Central memory CD8-positive, alpha-beta T cell (primary cell): ENCODE results near the gene YIF1A.
"Not testable (repeated sequence)": the region's sequence is repeated elsewhere in the genome, so short reads cannot be mapped to it uniquely, and the experiment has no call there.

Experiments used
- ATAC-seq: fragments of 150-1000 bp; cut with Tn5 transposase; replicated peaks from 2 replicates; pipeline ENCODE4 v1.10.0; 2022; ENCODE audit warnings: mild to moderate bottlenecking, moderate FRiP score, moderate number of reproducible peaks; ENCODE audit not compliant: poor library complexity, severe bottlenecking; ENCODE audit errors: extremely low read depth
- DNase-seq, 2 donors: peaks; one replicate each; pipeline ENCODE4 v3.0.0; 2021; ENCODE audit warnings: low spot score in 2 of 2
- H3K27ac Mint-ChIP-seq: one replicate; pipeline ENCODE4 v1.8.0; 2022; ENCODE audit warnings: low read depth, mild to moderate bottlenecking, moderate library complexity, mixed read lengths
- H3K27me3 Mint-ChIP-seq: one replicate; pipeline ENCODE4 v1.8.0; 2022; ENCODE audit warnings: mixed read lengths
- H3K36me3 Mint-ChIP-seq: one replicate; pipeline ENCODE4 v1.8.0; 2022; ENCODE audit warnings: mild to moderate bottlenecking, moderate library complexity, mixed read lengths; ENCODE audit not compliant: insufficient read depth
- H3K4me1 Mint-ChIP-seq: one replicate; pipeline ENCODE4 v1.8.0; 2022; ENCODE audit warnings: mixed read lengths
- H3K4me3 Mint-ChIP-seq: one replicate; pipeline ENCODE4 v1.8.0; 2022; ENCODE audit warnings: mild to moderate bottlenecking, moderate library complexity, mixed read lengths
- H3K9me3 Mint-ChIP-seq: one replicate; pipeline ENCODE4 v1.8.0; 2022; ENCODE audit warnings: mixed read lengths

YIF1A gene

GRCh38 chr11:66330931-66331330, 42.0 kb upstream of the YIF1A start:
- H3K4me1 Mint-ChIP-seq: peaks cover 21% of the 10 kb centered on the region
- H3K27ac Mint-ChIP-seq: no peak overlapping the region
- H3K27me3 Mint-ChIP-seq: no peaks in the 10 kb centered on the region
- peaks cover 10% of the 10 kb centered on the region for H3K36me3 Mint-ChIP-seq
- no peak for DNase-seq
- no peak for ATAC-seq
- no peak overlapping the region for H3K4me3 Mint-ChIP-seq
- H3K9me3 Mint-ChIP-seq: no peaks in the 10 kb centered on the region

- peaks cover 25% of the 10 kb centered on the region for H3K4me1 Mint-ChIP-seq
- peak overlapping the region; percentile 52 for H3K27ac Mint-ChIP-seq
- H3K4me3 Mint-ChIP-seq: no peak overlapping the region
- DNase-seq: no peak
- no peak for ATAC-seq
- H3K36me3 Mint-ChIP-seq: peaks cover 9% of the 10 kb centered on the region
- H3K27me3 Mint-ChIP-seq: no peaks in the 10 kb centered on the region
- no peaks in the 10 kb centered on the region for H3K9me3 Mint-ChIP-seq
These were observed 40.3 kb upstream of the YIF1A start for GRCh38 chr11:66329165-66329673.

- DNase-seq (peak; percentile 75 to 77), ATAC-seq (peak; percentile 75)
- no peaks in the 10 kb centered on the region for H3K27me3 Mint-ChIP-seq
- H3K9me3 Mint-ChIP-seq: no peaks in the 10 kb centered on the region
- peaks cover 9% of the 10 kb centered on the region for H3K36me3 Mint-ChIP-seq
- H3K4me1 Mint-ChIP-seq: peaks cover 25% of the 10 kb centered on the region
- peak overlapping the region; percentile 52 for H3K27ac Mint-ChIP-seq
- H3K4me3 Mint-ChIP-seq: peak overlapping the region; percentile 3
These were observed 39.6 kb upstream of the YIF1A start for GRCh38 chr11:66328302-66329144.

- peaks cover 25% of the 10 kb centered on the region for H3K4me1 Mint-ChIP-seq
- H3K9me3 Mint-ChIP-seq: no peaks in the 10 kb centered on the region
- ATAC-seq: peak; percentile 97
- H3K36me3 Mint-ChIP-seq: peaks cover 9% of the 10 kb centered on the region
- peak overlapping the region; percentile 3 for H3K4me3 Mint-ChIP-seq
- DNase-seq: peak in 1 of 2 donors; percentile 78
- H3K27me3 Mint-ChIP-seq: no peaks in the 10 kb centered on the region
- H3K27ac Mint-ChIP-seq: peak overlapping the region; percentile 52
These were observed 39.0 kb upstream of the YIF1A start for GRCh38 chr11:66328031-66328301.

GRCh38 chr11:66327171-66328030, 38.5 kb upstream of the YIF1A start:
- ATAC-seq (no peak), DNase-seq (no peak)
- Mint-ChIP-seq H3K4me1 (peaks cover 25% of the 10 kb centered on the region), H3K9me3 (no peaks in the 10 kb centered on the region), H3K27me3 (no peaks in the 10 kb centered on the region), H3K27ac (peak overlapping the region; percentile 52), H3K4me3 (peak overlapping the region; percentile 3), H3K36me3 (peaks cover 9% of the 10 kb centered on the region)

GRCh38 chr11:66326261-66327111, 37.5 kb upstream of the YIF1A start:
- ATAC-seq (no peak), DNase-seq (no peak)
- H3K27ac Mint-ChIP-seq: peak overlapping the region; percentile 78
- peaks cover 25% of the 10 kb centered on the region for H3K4me1 Mint-ChIP-seq
- peaks cover 9% of the 10 kb centered on the region for H3K36me3 Mint-ChIP-seq
- H3K4me3 Mint-ChIP-seq: no peak overlapping the region
- no peaks in the 10 kb centered on the region for H3K27me3 Mint-ChIP-seq
- H3K9me3 Mint-ChIP-seq: no peaks in the 10 kb centered on the region

GRCh38 chr11:66325263-66325671, 36.3 kb upstream of the YIF1A start:
- Mint-ChIP-seq H3K36me3 (peaks cover 9% of the 10 kb centered on the region), H3K4me3 (no peak overlapping the region), H3K27ac (no peak overlapping the region), H3K27me3 (no peaks in the 10 kb centered on the region), H3K9me3 (no peaks in the 10 kb centered on the region), H3K4me1 (peaks cover 25% of the 10 kb centered on the region)
- ATAC-seq: no peak
- no peak for DNase-seq

GRCh38 chr11:66324664-66325063, 35.7 kb upstream of the YIF1A start:
- ATAC-seq (no peak), DNase-seq (no peak)
- Mint-ChIP-seq H3K27me3 (no peaks in the 10 kb centered on the region), H3K27ac (no peak overlapping the region), H3K9me3 (no peaks in the 10 kb centered on the region), H3K36me3 (peaks cover 9% of the 10 kb centered on the region), H3K4me3 (no peak overlapping the region), H3K4me1 (peaks cover 25% of the 10 kb centered on the region)

- Mint-ChIP-seq H3K4me1 (peaks cover 28% of the 10 kb centered on the region), H3K4me3 (no peak overlapping the region), H3K9me3 (no peaks in the 10 kb centered on the region), H3K27me3 (no peaks in the 10 kb centered on the region), H3K27ac (no peak overlapping the region), H3K36me3 (peaks cover 9% of the 10 kb centered on the region)
- DNase-seq (no peak), ATAC-seq (no peak)
These were observed 34.7 kb upstream of the YIF1A start for GRCh38 chr11:66323684-66324083.

GRCh38 chr11:66322732-66323427, 33.9 kb upstream of the YIF1A start:
- DNase-seq: no peak
- Mint-ChIP-seq H3K9me3 (no peaks in the 10 kb centered on the region), H3K27ac (no peak overlapping the region), H3K36me3 (peaks cover 3% of the 10 kb centered on the region), H3K27me3 (no peaks in the 10 kb centered on the region), H3K4me3 (no peak overlapping the region), H3K4me1 (peaks cover 27% of the 10 kb centered on the region)
- ATAC-seq: no peak

GRCh38 chr11:66321606-66322005, 32.7 kb upstream of the YIF1A start:
- Mint-ChIP-seq H3K4me3 (no peak overlapping the region), H3K9me3 (no peaks in the 10 kb centered on the region), H3K27me3 (no peaks in the 10 kb centered on the region), H3K4me1 (peaks cover 26% of the 10 kb centered on the region), H3K27ac (no peak overlapping the region), H3K36me3 (no peaks in the 10 kb centered on the region)
- DNase-seq (no peak), ATAC-seq (no peak)

- H3K4me3 Mint-ChIP-seq, H3K36me3 Mint-ChIP-seq, ATAC-seq, H3K27ac Mint-ChIP-seq, H3K9me3 Mint-ChIP-seq, DNase-seq, H3K27me3 Mint-ChIP-seq: not testable (repeated sequence)
- peaks cover 24% of the 10 kb centered on the region for H3K4me1 Mint-ChIP-seq
These were observed 31.8 kb upstream of the YIF1A start for GRCh38 chr11:66320748-66321147.
